Cardiac muscle cell (in vitro differentiated cells and primary cell): Measurements from ENCODE around the gene JCHAIN. TPM values are rescaled to one million over a fixed set of nuclear protein-coding genes. Genes with fewer than 3 reads are reported as not detected.

Experiments
- DNase-seq, 2 donors: peaks; one replicate each; pipeline versions ENCODE4 v3.0.0 to v3.0.0-alpha.2; 2010 to 2017; ENCODE audit warnings: low read depth in 1 of 2, low spot score in 1 of 2
- H3K27ac ChIP-seq: fragments of 200-600 bp; sonication (generic); 2 replicates; pipeline ENCODE4 v1.5.1; 2016
- H3K27me3 ChIP-seq: fragments of 200-600 bp; sonication (generic); 2 replicates; pipeline ENCODE4 v1.6.0; 2016; ENCODE audit warnings: control low read depth
- H3K36me3 ChIP-seq: fragments of 200-600 bp; sonication (generic); 2 replicates; pipeline ENCODE4 v1.5.1; 2016; ENCODE audit warnings: control low read depth
- H3K4me1 ChIP-seq: fragments of 200-600 bp; sonication (generic); 2 replicates; pipeline ENCODE4 v1.8.1; 2017; ENCODE audit warnings: low read depth, mild to moderate bottlenecking, mixed run types
- H3K4me3 ChIP-seq: fragments of 200-600 bp; sonication (generic); 2 replicates; pipeline ENCODE4 v1.5.1; 2016; ENCODE audit warnings: mild to moderate bottlenecking
- H3K9me3 ChIP-seq: fragments of 200-600 bp; sonication (generic); 2 replicates; pipeline ENCODE4 v1.5.1; 2017; ENCODE audit warnings: low read depth, mild to moderate bottlenecking, control low read depth
- polyA plus RNA-seq: library from polyadenylated mRNA; unstranded; fragments of >200 nt; fragmentation: Nextera tagmentation; extraction: Ambion mirVana; gene quantifications from 2 replicates; pipeline ENCODE4 v1.2.1, GENCODE V29; 2016
- total RNA-seq: library from RNA; depleted of rRNA; stranded (reverse); fragments of >200 nt; gene quantifications from 2 replicates; pipeline ENCODE4 v1.2.3, GENCODE V29; 2016
- TF ChIP-seq, protein P1 (sequence below): IDR thresholded peaks from 2 replicates; pipeline ENCODE4 v1.5.1; 2012; ENCODE audit warnings: low read depth, mild to moderate bottlenecking, low read length

JCHAIN gene
- total and polyA plus RNA-seq, 2 experiments from 2014 or later, result not detected

- no peaks in the 10 kb centered on the region for H3K4me1 ChIP-seq
- no peak overlapping the region for H3K4me3 ChIP-seq
- H3K27ac ChIP-seq, result no peak overlapping the region
- H3K27me3 ChIP-seq, result no peaks in the 10 kb centered on the region
- no peak for DNase-seq
- TF ChIP-seq, protein P1, sequence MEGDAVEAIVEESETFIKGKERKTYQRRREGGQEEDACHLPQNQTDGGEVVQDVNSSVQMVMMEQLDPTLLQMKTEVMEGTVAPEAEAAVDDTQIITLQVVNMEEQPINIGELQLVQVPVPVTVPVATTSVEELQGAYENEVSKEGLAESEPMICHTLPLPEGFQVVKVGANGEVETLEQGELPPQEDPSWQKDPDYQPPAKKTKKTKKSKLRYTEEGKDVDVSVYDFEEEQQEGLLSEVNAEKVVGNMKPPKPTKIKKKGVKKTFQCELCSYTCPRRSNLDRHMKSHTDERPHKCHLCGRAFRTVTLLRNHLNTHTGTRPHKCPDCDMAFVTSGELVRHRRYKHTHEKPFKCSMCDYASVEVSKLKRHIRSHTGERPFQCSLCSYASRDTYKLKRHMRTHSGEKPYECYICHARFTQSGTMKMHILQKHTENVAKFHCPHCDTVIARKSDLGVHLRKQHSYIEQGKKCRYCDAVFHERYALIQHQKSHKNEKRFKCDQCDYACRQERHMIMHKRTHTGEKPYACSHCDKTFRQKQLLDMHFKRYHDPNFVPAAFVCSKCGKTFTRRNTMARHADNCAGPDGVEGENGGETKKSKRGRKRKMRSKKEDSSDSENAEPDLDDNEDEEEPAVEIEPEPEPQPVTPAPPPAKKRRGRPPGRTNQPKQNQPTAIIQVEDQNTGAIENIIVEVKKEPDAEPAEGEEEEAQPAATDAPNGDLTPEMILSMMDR, result no peak
- H3K9me3 ChIP-seq, result no peaks in the 10 kb centered on the region
- H3K36me3 ChIP-seq, result no peaks in the 10 kb centered on the region
Measured at GRCh38 chr4:70619778-70620177, 46.5 kb downstream of the JCHAIN start.

DNA sequence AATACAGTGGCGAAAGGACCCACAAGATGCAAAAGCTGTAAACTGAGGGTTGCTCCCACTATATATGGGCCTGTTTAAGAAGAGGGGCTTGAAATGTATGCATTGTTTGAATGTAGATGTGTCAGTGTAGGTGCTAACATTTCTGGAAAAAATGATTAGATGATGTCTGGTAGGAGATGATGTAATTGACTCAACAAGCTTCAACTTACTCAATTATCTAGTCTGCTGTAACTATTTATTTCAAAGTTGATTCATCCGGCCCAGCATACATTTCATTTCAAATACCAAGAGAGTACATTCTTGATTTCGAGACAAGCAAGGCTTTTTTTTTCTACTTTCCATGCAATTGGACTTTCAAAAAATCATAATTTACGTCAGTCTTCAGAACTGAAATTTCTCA is 47.0 kb downstream of the JCHAIN start:
- TF ChIP-seq, protein P1, result no peak
- Histone ChIP-seq H3K4me3 (no peak overlapping the region), H3K27me3 (no peaks in the 10 kb centered on the region), H3K9me3 (no peaks in the 10 kb centered on the region), H3K4me1 (no peaks in the 10 kb centered on the region), H3K36me3 (no peaks in the 10 kb centered on the region), H3K27ac (no peak overlapping the region)
- no peak for DNase-seq

- H3K4me1 ChIP-seq, result peaks cover 6% of the 10 kb centered on the region
- DNase-seq, result no peak
- H3K9me3 ChIP-seq, result no peaks in the 10 kb centered on the region
- H3K27me3 ChIP-seq, result no peaks in the 10 kb centered on the region
- no peak overlapping the region for H3K4me3 ChIP-seq
- TF ChIP-seq, protein P1, result no peak
- H3K36me3 ChIP-seq, result no peaks in the 10 kb centered on the region
- no peak overlapping the region for H3K27ac ChIP-seq
Measured at GRCh38 chr4:70614184-70614555, 52.1 kb downstream of the JCHAIN start.

- peak in 1 of 2 donors; percentile 46 for DNase-seq
- no peak overlapping the region for H3K27ac ChIP-seq
- no peaks in the 10 kb centered on the region for H3K9me3 ChIP-seq
- no peak overlapping the region for H3K4me3 ChIP-seq
- no peaks in the 10 kb centered on the region for H3K36me3 ChIP-seq
- TF ChIP-seq, protein P1, result no peak
- H3K4me1 ChIP-seq, result peaks cover 6% of the 10 kb centered on the region
- no peaks in the 10 kb centered on the region for H3K27me3 ChIP-seq
Measured at GRCh38 chr4:70613306-70614183, 52.8 kb downstream of the JCHAIN start.

DNA sequence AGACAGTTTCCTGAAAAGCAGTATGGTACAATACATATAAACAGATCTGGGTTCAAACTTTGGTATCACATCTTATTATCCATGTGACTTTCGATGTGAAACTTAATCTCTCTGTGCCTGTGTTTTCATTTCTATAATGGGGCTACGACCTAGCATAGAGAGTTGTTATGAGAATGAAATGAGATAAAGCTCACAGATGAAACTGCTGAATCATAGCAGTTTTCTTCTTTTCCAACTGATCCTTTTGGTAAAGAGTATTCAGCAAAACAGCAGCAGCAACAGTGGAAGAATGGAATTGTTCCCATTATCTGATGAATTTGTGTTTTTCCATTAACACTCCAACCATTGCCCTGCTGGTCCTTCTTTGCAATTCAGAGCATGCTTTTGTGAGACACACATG is 58.0 kb downstream of the JCHAIN start:
- no peak overlapping the region for H3K27ac ChIP-seq
- DNase-seq, result no peak
- H3K4me3 ChIP-seq, result no peak overlapping the region
- H3K9me3 ChIP-seq, result no peaks in the 10 kb centered on the region
- no peaks in the 10 kb centered on the region for H3K36me3 ChIP-seq
- TF ChIP-seq, protein P1, result no peak
- no peaks in the 10 kb centered on the region for H3K27me3 ChIP-seq
- peaks cover 3% of the 10 kb centered on the region for H3K4me1 ChIP-seq
